ENCODE data around the gene PFKP.

Gene PFKP

DNA sequence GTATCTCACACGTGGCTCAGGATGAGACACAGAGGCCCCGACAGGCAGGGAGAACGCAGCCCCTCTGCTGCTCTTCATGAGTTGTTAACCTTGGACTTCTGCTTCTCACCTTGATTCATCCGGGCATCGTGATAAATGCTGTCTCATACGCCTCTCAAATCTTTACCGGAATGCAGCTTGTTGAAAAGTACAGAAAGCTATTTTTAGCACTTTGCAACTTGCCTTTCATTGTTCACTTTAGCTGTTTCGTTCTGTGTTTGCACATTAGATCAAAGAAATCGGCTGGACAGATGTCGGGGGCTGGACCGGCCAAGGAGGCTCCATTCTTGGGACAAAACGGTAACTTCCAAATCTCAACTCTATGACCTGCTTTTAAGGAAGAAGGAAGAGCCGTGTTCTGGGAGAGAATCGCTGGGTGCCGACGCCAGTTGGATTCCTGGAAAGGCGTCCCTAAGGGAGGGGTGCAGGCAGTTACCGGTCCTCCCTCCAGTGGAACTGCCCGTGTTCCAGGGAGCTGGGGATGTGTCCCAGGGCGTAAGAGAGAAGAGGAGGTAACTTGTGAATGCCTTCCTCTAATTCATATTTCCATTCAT, 49.3 kb downstream of the PFKP start:
- DNase-seq (ENCODE audit: low spot score), result no peak

DNA sequence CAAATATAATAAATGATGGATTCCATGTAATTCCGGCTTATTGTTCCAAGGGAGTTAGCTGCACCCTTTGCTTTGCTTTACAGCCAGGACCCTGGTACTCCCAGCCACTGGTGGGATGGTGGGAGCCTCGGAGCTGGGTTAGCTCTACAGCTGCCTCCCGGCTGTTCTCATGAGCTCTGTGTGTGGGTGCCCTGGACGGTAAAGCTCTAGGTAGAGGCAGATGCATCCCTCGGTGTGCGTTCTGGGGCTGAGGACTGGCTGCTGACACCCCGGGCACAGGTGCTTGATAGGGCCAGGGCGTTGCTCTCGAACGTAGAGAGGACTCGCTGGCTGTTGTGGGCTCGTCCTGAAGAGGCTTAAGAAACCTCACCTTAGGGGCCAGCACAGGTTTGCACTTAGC, 50.1 kb downstream of the PFKP start:
- DNase-seq (ENCODE audit: low spot score), result no peak

DNA sequence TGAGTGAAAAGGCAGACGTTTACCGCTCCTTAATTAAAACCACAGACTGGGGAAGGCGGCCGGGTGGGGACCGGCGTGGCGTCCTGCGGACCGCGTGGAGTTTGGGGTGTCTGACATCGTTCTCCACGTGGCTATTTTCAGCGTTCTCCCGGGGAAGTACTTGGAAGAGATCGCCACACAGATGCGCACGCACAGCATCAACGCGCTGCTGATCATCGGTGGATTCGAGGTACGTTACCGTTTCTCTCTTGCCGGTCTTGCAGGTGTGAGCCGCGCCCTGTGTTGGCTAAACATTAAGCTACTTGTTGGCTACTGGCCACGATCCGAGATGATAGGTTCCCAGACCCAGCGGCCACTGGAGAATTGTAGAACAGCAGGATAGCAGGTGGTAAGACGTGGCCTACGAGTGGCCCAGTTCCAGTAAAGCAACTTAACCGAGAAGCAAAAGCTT, 51.3 kb downstream of the PFKP start:
- DNase-seq (ENCODE audit: low spot score), result no peak

DNA sequence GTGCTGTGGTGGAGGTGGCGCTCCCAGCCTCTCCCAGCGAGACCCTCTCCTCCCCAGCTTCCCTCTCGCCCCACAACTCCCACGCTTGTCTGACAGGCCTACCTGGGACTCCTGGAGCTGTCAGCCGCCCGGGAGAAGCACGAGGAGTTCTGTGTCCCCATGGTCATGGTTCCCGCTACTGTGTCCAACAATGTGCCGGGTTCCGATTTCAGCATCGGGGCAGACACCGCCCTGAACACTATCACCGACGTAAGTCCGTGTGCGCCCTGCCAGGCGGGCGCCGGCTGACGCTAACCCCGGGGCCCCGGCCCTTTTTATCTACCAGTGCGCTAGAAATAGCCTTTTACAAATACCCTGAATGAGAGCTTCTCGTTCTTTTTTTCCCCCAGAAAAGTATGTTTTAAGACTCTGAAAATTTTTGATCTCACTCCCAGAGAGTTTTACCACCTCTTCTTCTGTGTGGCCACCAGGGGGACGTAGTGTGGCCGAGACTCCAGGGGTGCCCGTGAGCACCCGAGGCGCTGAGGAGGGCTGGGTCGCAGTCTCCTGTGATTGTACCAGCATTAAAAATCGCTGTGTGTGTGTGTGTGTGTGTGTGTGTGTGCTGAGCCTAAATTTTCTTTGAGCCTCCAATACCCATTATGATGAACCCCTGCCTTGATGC, 52.6 kb downstream of the PFKP start:
- no peak for DNase-seq (ENCODE audit: low spot score)

DNA sequence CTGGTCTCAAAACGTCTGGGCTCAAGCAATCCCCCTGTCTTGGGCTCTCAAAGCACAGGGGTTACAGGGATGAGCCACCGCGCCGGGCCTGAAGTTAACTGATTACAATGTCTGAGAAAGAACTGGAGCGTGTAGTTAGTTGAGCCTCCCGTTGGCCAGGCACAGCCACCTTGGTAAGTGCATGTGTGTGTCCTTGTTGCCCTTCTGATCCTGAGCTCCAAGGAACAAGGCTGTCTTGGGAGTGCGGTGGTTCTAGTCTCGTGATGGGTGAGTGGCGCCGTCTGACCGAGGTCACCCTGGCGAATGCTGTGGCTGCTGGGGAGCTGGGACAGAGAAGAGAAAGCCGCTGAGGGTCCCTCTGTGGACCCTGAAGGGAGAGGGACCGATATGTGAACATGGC, 54.7 kb downstream of the PFKP start:
- DNase-seq (ENCODE audit: low spot score), result no peak

DNA sequence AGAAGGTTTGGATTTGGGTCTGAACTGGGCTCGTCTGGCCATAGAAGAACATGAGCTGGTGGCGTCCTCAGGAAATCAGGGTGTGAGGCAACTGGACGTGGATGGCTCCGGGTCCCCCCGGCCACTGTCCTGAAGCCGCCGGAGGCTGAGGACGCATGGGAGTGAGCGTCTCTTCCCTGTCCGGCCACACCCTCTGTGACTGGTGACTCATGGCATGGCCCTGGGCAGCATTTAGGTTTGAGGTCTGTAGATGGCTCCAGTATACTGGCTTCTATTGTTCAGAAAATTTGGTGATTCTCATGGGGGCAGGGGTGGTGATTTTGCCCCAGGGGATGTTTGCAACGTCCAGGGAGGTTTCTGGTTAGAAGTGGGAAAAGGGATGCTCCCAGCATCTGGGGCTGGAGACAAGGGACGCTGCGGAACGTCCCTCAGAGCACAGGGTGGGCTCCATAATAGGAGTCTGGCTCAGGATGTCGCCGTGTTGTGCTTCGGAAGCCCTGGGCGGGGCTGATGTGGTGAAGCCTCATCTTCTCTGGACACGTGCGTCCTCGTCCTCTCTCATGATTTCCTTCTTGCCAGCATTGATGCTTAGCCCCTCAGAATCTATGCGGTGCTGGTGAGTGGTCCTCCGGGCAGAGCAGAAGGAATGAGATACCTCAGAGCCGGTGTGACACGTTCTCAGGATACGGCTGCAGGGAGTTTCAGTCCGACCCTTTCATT, 55.3 kb downstream of the PFKP start:
- DNase-seq (ENCODE audit: low spot score), result no peak

DNA sequence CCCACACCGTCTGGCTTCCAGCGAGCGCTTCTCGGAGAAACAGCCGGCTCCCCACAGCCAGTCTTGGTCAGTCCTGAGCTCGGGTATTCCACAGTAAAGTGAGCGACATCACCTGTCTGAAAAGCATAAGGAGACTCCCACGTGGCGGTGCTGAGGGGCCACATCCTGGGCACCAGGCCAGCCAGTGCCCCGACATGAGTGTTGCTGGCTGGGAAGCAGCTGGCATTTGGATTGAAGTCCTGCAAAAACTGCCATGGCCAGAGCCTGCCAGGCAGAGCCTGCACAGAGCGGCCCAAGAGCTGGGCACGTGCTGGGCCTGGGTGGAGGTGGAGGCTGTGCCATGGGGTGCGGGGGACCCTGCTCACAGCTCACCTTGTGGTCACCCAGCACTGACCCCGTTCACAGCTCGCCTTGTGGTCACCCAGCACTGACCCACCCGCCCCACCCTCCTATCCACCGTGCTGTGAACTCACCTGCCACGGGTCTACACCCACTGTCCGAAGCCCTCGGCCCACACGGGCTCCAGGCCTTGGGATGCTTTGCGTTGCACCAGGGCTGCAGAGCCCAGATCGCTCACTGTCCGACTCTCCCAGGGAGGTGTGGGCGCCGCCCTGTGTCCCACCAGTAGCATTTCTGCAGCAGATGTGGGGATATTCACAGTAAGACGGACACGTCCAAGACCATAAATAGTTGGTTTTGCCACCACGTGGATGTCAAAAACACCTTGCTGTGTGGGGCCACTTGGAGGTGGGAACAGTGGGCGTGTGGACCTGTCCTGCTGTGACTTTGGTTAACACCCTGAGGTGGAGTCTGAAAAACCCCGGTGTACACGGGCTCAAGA, 56.4 kb downstream of the PFKP start:
- no peak for DNase-seq (ENCODE audit: low spot score)

DNA sequence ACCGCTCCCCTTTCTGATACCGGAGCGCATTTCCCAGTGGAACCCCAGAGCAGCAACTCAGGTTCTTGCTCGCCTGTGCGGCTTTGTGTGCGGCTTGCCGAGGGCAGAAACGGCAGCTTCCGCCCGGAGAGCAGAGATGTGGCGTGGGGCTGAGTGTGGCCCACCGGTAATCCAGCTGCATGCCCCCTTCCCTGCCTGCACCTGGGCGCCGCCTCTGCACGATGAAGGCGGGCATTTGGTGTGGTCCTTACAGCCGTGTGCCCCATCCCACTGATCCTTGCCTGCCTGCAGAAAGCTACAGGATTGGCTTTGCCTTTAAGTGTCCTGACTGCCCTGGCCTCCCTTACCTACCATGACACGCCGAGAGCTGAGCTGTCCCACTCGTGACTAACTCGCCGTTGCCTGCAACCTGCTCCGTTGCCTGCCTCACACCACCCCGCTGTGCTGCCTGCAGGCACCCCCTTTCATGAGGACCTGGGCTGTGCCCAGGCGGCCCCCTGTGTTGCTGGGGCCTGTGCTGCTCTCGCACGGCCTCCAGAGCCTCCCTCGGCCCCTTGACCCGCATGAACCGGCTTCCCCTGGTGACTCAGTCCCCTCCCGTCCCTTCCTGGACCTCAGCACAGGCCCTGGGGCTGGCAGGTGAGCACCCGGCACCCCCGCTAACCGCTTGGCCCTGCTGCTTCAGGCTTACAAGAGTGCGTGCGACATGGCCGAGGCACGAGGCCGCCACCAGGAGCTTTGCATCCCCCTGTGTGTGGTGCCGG, 57.2 kb downstream of the PFKP start:
- DNase-seq (ENCODE audit: low spot score), result no peak

DNA sequence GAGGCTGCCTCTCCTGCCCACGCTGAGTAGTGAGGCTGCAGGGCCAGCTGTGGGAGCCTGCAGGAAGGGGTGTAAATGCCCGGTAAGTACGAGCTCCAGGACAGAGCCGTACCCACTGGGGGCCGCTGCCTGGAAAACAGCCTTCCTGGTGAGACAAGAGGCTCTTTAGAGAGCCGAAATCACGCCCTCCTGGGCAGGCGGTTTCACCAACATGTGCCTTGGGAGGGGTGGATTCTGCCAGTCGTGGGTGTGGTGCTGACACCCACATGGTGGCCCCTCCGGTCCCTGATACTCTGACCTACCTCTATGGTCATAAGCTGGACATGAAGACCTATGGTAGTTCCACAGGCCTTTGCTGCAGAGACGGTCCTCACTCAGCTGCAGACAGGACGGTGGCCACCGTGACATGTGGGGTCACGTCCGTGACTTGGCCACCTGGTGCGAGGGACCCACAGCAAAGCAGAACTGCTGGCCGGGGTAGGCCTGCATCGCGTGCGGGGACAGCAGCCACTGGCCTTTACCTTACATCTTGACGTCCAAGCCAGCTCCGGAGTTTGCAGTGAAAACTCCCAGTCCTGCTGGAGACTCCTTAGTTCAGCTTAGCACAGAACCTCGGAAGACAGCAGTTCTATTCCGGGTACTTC, 58.3 kb downstream of the PFKP start:
- no peak for DNase-seq (ENCODE audit: low spot score)

DNA sequence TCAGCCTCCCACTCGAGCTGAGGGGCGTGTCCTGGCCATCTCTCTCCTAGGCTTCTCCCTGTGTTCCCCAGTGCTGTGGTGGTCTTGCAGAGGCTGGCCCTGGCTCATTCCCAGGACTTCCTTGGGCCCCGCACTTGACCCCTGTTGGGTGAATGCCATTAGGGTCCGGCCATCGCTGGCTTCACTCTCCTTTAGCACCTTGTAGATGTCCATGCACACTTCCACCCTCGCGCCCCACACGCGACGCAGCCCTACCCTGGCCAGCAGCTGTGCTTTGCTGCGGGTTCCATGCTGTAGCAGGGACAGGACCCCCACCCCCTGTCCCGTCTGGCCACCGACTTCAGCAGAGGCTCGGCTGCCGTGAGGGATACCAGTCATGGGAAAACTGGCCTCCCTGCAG, 58.9 kb downstream of the PFKP start:
- DNase-seq (ENCODE audit: low spot score), result no peak

DNA sequence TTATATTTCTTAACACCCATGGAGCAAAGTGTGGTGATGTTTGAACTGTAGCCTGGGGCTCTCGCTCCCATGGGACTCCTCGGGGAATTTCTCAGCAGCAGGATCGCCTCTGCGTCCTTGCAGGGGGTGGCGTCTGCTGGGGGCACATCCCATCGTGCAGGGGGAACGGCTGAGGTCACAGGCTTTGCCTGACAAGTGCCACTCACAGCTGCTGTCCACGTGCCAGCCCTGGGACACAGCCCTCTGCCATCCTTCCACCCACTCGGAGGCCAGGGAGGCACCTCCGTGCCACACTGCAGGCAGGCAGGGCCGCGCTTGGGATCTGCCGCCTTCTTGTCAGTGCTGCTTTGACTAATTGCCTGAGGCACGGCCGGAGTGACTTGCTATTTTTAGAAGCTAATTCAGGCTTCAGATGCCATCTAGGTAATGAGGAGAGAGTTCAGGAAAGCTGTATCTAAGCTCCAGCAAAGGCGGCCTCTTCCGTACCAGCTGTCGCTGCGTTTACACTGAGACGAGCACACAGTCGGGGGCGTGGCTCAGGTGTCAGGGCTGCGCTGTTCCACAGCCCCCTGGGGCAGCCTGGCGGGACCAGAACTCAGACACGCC, 59.5 kb downstream of the PFKP start:
- DNase-seq (ENCODE audit: low spot score), result no peak

DNA sequence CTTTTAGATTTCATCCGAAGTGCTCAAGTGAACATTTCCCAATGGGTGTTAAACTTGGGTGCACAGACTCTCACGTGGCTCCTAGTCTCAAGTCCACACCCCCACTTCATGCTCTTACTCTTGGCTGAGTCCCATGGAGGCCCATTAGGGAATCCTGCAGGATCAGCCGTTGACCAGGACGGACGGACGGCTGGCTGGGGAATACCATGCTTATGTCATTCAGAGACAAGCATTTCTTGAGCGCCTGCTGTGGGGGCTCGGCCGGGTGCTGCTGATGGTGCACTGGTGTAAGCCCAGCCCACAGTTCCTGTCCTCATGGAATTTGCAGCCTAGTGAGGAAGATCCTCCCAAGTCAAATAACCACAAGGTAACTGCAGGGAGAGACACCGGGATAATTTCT, 60.6 kb downstream of the PFKP start:
- no peak for DNase-seq (ENCODE audit: low spot score)

DNA sequence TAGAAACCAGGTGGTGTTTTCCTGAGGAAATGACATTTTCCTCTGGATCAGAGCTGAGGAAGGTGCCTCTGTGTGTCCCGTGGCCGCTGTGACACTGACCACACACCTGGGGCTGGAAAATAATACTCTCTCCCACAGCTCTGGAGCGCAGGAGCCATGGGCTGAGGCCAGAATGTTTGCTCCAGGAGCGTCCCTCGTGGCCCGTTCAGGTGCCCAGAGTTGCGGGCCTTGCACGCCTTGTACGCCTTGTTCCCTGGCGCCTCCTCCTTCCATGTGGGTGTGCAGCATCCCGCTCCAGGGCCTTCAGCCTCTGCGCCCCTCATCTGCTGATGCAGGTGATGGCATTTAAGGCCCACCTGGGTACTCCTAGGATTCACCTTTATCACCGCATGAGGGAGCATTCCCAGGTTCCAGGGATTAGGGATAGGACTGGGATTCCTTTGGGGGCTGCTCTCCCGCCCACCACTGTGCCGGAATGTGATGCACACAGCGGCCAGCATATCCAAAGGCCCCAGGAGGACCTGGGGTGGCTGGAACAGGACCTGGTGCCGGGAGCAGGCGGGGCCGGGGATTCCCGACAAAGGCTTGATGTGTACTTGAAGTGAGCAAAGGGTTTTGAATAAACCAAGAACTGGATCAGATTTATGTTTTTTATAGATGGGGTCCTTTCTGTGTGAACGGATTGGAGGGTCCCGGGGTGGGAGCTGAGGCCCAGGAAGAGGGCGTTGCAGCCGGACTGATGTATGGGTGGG, 61.2 kb downstream of the PFKP start:
- no peak for DNase-seq (ENCODE audit: low spot score)

DNA sequence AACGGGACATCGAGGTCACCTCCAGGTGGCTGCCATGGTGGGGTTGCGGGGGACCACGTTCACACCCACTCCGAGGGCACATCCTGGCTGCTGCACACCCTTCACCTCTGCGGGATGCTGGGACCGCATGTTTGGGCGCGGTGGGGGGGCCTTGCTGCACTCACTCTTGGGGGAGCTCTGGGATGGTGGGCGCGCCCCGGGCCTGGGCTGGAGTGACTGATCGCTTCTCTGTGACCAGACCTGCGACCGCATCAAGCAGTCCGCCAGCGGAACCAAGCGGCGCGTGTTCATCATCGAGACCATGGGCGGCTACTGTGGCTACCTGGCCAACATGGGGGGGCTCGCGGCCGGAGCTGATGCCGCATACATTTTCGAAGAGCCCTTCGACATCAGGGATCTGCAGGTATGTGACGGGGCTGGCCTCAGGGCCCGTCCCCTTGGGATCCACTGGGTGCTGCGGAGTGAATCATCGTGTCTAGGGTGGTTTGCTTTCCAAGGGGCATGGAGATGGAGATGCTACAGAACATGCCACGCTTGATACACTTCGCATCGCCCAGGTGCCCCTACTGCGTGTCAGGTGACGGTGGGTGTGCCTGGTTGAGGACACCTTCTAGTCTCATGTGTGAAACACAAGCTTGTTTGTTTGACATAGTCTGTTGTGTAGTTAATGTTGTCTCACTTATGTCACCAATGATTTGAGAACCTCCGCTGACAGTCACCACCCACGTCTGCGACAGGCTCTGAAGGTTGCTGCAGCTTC, 62.4 kb downstream of the PFKP start:
- DNase-seq (ENCODE audit: low spot score), result no peak

DNA sequence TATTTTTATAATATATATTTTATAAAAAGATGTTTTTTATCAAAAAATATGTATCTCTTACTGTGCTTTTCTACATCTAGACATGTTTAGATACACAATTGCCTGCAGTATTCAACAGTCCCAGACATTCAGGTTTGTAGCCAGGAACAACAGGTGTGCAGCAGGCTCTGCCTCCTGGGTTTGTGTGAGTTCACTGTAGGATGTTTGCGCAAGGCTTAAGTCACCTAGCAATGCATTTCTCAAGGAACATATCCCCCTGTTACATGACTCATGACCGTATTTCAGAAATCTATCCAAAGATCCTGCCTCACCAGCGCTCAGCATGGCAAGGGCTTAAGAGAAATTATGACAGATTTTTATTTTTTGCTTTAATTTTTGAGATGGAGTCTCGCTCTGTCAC, 63.8 kb downstream of the PFKP start:
- no peak for DNase-seq (ENCODE audit: low spot score)

DNA sequence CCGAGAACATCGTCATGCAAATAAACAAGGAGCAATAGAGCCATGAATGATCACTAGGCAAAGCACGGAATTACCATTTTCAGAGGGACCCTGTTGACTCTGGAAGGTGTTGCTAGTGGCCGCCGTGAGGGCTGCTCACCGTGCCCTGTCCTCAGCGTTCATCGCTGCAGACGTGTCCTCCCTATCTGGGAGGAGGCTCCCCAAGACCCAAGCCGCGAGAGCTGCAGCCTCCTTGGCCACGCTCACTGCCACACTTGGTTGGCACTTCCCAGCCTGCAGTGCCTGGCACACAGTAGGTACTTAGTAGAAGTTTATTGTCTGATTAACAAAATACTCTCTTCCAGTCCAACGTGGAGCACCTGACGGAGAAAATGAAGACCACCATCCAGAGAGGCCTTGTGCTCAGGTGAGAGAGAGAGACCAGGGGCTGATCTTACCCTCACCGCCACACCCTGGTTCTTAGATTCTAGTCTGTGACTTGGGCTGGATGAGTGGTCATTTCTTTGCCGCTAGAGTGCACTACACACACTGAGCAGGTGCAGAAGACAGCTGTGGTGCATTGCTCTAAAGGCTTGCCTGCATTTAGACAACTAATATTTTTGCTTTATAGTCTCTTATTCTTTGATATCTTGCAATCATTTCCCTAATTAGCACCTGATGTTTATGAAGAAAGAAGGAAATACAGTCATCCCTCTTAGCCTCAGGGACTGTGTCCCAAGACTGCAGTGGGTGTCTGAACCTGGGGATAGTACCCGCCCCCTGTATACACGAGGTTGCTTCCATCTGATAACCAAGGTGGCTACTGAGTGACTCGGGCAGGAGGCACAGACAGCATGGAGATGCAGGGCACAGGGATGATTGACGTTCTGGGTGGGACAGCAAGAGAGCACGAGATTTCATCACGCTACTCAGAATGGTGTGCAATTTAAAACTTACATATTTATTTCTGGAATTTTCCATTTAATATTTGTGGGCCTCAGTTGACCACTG, 65.0 kb downstream of the PFKP start:
- no peak for DNase-seq (ENCODE audit: low spot score)

DNA sequence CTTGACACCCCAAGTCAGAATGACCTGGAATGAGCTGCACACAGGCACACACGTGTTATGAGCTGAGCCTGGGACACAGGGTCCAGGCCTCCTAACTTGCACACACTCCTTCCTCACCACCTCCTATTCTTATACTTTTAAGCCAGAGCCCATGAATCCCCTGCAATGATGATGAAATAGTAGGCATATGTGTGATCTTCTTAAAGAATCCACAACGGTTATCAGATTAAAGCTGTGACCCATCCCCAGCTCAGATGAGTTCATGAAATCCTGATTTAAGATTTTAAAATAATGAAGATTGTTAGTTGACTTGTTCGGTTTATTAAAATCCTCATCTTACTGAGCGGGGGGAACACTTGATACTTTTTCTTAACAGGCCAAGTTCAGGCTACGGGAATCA, 66.6 kb downstream of the PFKP start:
- no peak for DNase-seq (ENCODE audit: low spot score)

DNA sequence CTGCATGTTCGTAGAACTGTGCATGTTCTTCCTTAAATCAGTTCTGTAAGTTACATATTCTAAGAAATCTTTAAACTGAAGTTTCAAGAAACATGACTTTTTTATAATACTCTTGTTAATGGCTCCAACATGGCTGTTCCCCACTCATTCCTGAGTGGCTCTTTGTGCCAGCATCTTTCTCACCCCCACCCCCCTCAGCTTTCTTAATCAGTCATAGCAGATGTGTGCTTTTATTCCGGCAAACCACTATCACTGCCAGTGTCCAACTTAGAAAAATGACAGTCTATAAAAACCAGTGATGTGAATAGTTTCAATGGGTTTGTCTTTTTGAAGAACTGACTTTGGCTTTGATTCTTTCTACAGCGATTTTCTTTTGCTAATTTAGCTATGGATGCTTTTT, 67.7 kb downstream of the PFKP start:
- DNase-seq (ENCODE audit: low spot score), result no peak
